Right atrium auricular region (tissue), 2 donors: ENCODE data around the gene LAMP1. TPM values are rescaled to one million over a fixed set of nuclear protein-coding genes. Genes with fewer than 3 reads are reported as not detected.
A peak's percentile ranks its signal among the peaks of the same experiment; 100 is the strongest.

Experiments
- DNase-seq: peaks from one replicate; pipeline ENCODE4 v3.0.0-alpha.2; 2019; ENCODE audit warnings: low spot score
- H3K27ac ChIP-seq, 2 donors: fragments of 200-600 bp; sonication (generic); 1 replicate in 1 of 2; 2 replicates in 1 of 2; pipeline ENCODE4 v1.5.1; 2016 to 2019
- H3K27me3 ChIP-seq, 2 donors: fragments of 200-600 bp; sonication (generic); one replicate each; pipeline versions ENCODE4 v1.5.1 to v1.6.0; 2017 to 2019
- H3K36me3 ChIP-seq: fragments of 200-600 bp; sonication (generic); one replicate; pipeline ENCODE4 v1.5.1; 2016
- H3K4me1 ChIP-seq, 2 donors: fragments of 200-600 bp; sonication (generic); one replicate each; pipeline versions ENCODE4 v1.5.1 to v1.6.0; 2017 to 2019
- H3K4me3 ChIP-seq, 2 donors: fragments of 200-600 bp; sonication (generic); 1 replicate in 1 of 2; 2 replicates in 1 of 2; pipeline ENCODE4 v1.5.1; 2017 to 2019; ENCODE audit warnings: mild to moderate bottlenecking in 1 of 2, moderate library complexity in 1 of 2
- H3K9me3 ChIP-seq, 2 donors: fragments of 200-600 bp; sonication (generic); one replicate each; pipeline ENCODE4 v1.5.1; 2019
- total RNA-seq, 2 donors: library from RNA; depleted of rRNA; stranded (reverse); fragments of >200 nt; gene quantifications; one replicate each; pipeline ENCODE4 v1.1.0, GENCODE V29; 2016
- TF ChIP-seq, protein P1 (sequence below), 2 donors: fragments of 200-600 bp; sonication (generic); IDR thresholded peaks; one replicate each; pipeline ENCODE4 v1.5.1; 2019; ENCODE audit warnings: antibody characterized with exemption in 2 of 2

Gene LAMP1
- total RNA-seq, 2 donors from 2014 or later: 70.0 to 73.7 TPM

DNA sequence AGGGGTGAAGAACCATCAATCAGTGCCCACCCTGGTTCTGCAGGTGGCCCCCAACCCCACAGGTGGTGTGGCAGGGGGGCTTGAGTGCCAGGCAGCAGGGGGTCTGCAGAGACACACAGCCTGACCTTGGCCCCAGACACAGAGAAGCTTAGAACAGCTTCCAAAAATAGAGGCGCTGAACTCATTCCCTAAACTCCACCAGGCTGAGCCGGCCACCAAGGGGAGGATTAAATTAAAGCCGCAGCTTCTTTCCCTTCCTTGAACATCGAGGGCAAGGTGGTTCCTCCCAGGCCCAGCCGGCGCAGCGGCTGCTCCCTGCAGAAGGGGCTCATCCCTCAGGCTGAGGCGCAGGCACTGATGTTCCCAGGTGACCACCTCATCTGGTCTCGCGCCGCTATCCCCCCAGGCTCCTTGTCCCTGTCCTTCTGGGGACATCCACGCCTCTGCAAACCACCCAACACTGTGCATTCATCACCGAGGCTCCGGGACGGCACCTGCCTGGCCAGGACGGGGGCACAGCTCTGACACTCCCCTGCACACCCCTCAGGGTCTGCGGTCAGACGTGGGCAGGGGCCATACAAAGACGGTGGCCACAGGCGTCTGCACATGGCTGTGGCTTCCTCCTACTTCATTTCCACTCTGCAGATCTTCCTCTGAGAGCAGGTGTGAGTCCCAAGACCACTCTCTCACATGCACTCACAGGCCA, 30.9 kb downstream of the LAMP1 start:
- Histone ChIP-seq H3K4me1 (peaks cover 0 to 9% of the 10 kb centered on the region in 2 donors), H3K4me3 (no peak overlapping the region), H3K27ac (peak overlapping the region; percentile 26 to 64), H3K27me3 (no peaks in the 10 kb centered on the region), H3K36me3 (peaks cover 12% of the 10 kb centered on the region), H3K9me3 (no peaks in the 10 kb centered on the region)
- DNase-seq: no peak
- TF ChIP-seq, protein P1, sequence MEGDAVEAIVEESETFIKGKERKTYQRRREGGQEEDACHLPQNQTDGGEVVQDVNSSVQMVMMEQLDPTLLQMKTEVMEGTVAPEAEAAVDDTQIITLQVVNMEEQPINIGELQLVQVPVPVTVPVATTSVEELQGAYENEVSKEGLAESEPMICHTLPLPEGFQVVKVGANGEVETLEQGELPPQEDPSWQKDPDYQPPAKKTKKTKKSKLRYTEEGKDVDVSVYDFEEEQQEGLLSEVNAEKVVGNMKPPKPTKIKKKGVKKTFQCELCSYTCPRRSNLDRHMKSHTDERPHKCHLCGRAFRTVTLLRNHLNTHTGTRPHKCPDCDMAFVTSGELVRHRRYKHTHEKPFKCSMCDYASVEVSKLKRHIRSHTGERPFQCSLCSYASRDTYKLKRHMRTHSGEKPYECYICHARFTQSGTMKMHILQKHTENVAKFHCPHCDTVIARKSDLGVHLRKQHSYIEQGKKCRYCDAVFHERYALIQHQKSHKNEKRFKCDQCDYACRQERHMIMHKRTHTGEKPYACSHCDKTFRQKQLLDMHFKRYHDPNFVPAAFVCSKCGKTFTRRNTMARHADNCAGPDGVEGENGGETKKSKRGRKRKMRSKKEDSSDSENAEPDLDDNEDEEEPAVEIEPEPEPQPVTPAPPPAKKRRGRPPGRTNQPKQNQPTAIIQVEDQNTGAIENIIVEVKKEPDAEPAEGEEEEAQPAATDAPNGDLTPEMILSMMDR (IDR thresholded peaks at IDR 0.05): no peak

- DNase-seq: no peak
These were observed 31.8 kb downstream of the LAMP1 start for GRCh38 chr13:113328851-113329250.

DNA sequence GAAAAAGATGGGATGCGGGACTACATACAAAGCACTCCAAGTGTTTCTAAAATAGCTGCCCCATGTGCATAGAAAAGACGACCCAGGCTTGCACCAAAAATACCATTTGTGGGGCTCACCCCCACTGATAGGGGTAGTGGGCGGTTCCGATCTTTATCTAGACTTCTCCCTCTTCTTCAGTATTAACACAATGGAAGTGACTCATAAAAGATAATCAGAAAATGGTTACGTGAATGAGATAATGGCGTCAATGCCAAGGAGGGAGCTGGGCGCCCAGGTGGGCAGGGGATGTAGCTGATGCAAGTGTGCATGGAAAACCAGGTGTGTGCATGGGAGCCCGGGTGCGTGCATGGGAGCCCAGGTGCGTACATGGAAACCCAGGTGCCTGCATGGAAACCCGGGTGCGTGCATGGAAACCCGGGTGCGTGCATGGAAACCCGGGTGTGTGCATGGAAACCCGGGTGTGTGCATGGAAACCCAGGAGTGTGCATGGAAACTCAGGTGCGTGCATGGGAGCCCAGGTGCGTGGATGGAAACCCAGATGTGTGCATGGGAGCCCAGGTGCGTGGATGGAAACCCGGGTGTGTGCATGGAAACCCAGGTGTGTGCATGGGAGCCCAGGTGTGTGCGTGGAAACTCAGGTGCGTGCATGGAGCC, 32.7 kb downstream of the LAMP1 start:
- DNase-seq: no peak
- no peak overlapping the region for H3K27ac ChIP-seq

More at GRCh38 chr13:113328851-113329250, 31.8 kb downstream of the LAMP1 start:
- peaks cover 3% of the 10 kb centered on the region for H3K36me3 ChIP-seq
- no peak overlapping the region for H3K4me3 ChIP-seq
- H3K4me1 ChIP-seq: peaks cover 0 to 9% of the 10 kb centered on the region in 2 donors
- H3K9me3 ChIP-seq: no peaks in the 10 kb centered on the region
- H3K27me3 ChIP-seq: no peaks in the 10 kb centered on the region
- no peak overlapping the region for H3K27ac ChIP-seq
- TF ChIP-seq, protein P1 (IDR thresholded peaks at IDR 0.05): no peak

GRCh38 chr13:113332615-113333014, 35.6 kb downstream of the LAMP1 start:
- TF ChIP-seq, protein P1 (IDR thresholded peaks at IDR 0.05): no peak
- no peaks in the 10 kb centered on the region for H3K36me3 ChIP-seq
- no peaks in the 10 kb centered on the region for H3K27me3 ChIP-seq
- peaks cover 0 to 7% of the 10 kb centered on the region in 2 donors for H3K4me1 ChIP-seq
- H3K27ac ChIP-seq: no peak overlapping the region
- H3K9me3 ChIP-seq: no peaks in the 10 kb centered on the region
- no peak for DNase-seq
- no peak overlapping the region for H3K4me3 ChIP-seq

More for the DNA sequence above, 32.7 kb downstream of the LAMP1 start:
- H3K27me3 ChIP-seq: no peaks in the 10 kb centered on the region
- no peaks in the 10 kb centered on the region for H3K9me3 ChIP-seq
- H3K36me3 ChIP-seq: no peaks in the 10 kb centered on the region
- TF ChIP-seq, protein P1 (IDR thresholded peaks at IDR 0.05): no peak
- no peak overlapping the region for H3K4me3 ChIP-seq
- H3K4me1 ChIP-seq: peaks cover 0 to 9% of the 10 kb centered on the region in 2 donors

DNA sequence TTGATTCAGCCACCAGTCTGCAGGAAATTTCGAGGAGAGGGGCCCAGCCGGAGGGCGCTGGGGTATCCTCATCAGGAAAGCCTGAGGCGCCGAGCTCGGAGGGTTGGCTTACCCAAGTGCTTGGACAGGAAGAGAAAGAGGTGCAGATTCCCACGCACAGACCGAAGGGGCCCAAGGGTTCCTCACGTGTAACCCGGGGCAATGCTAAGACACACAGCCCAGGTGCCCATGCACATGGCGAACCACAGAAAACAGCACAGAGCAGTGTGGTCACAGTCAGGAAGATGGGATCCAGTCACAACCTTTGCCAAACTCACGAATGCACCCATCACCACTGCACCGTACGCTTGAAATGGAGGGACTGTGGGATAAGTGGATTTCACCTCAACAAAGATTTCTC, 36.0 kb downstream of the LAMP1 start:
- no peak overlapping the region for H3K4me3 ChIP-seq
- DNase-seq: no peak
- H3K4me1 ChIP-seq: peaks cover 0 to 2% of the 10 kb centered on the region in 2 donors
- no peaks in the 10 kb centered on the region for H3K27me3 ChIP-seq
- H3K9me3 ChIP-seq: no peaks in the 10 kb centered on the region
- no peaks in the 10 kb centered on the region for H3K36me3 ChIP-seq
- no peak overlapping the region for H3K27ac ChIP-seq
- TF ChIP-seq, protein P1 (IDR thresholded peaks at IDR 0.05): no peak
